ENCODE data around the gene KIAA1217.

The KIAA1217 gene

GRCh38 chr10:24374134-24374915 is 165.4 kb downstream of the KIAA1217 start:
- no peak for DNase-seq

- no peak for DNase-seq
Measured at GRCh38 chr10:24375510-24375909, 166.6 kb downstream of the KIAA1217 start.

GRCh38 chr10:24376731-24377130 is 167.8 kb downstream of the KIAA1217 start:
- DNase-seq, result no peak

- DNase-seq, result no peak
Measured at GRCh38 chr10:24378126-24378920, 169.4 kb downstream of the KIAA1217 start.

- no peak for DNase-seq
Measured at GRCh38 chr10:24381235-24382010, 172.5 kb downstream of the KIAA1217 start.

GRCh38 chr10:24382045-24382444 is 173.1 kb downstream of the KIAA1217 start:
- no peak for DNase-seq

- DNase-seq, result no peak
Measured at GRCh38 chr10:24382596-24382978, 173.6 kb downstream of the KIAA1217 start.

- no peak for DNase-seq
Measured at GRCh38 chr10:24382979-24383663, 174.2 kb downstream of the KIAA1217 start.

- peak; percentile 39 for DNase-seq
Measured at GRCh38 chr10:24383681-24384106, 174.8 kb downstream of the KIAA1217 start.

- DNase-seq, result no peak
Measured at GRCh38 chr10:24384954-24385353, 176.0 kb downstream of the KIAA1217 start.

GRCh38 chr10:24385776-24386175 is 176.8 kb downstream of the KIAA1217 start:
- DNase-seq, result no peak

GRCh38 chr10:24390146-24390700 is 181.3 kb downstream of the KIAA1217 start:
- no peak for DNase-seq

GRCh38 chr10:24390746-24391145 is 181.8 kb downstream of the KIAA1217 start:
- DNase-seq, result no peak

GRCh38 chr10:24393201-24393600 is 184.3 kb downstream of the KIAA1217 start:
- no peak for DNase-seq

GRCh38 chr10:24394461-24395190 is 185.7 kb downstream of the KIAA1217 start:
- DNase-seq, result no peak

GRCh38 chr10:24396396-24396795 is 187.5 kb downstream of the KIAA1217 start:
- no peak for DNase-seq

GRCh38 chr10:24397662-24398061 is 188.7 kb downstream of the KIAA1217 start:
- no peak for DNase-seq

GRCh38 chr10:24404567-24404966 is 195.6 kb downstream of the KIAA1217 start:
- DNase-seq, result no peak

GRCh38 chr10:24405635-24406034 is 196.7 kb downstream of the KIAA1217 start:
- DNase-seq, result no peak

- DNase-seq, result no peak
Measured at GRCh38 chr10:24406809-24407483, 198.0 kb downstream of the KIAA1217 start.

GRCh38 chr10:24407928-24408327 is 199.0 kb downstream of the KIAA1217 start:
- DNase-seq, result no peak
